GM19238 (cell line): ENCODE results near the gene TEX44.
"Not testable (repeated sequence)": the region's sequence is repeated elsewhere in the genome, so short reads cannot be mapped to it uniquely, and the experiment has no call there.

Source experiments
- DNase-seq: peaks from one replicate; pipeline ENCODE4 v3.0.0; 2011; ENCODE audit warnings: low spot score; ENCODE audit not compliant: insufficient read length

The TEX44 gene

GRCh38 chr2:231592636-231593145 is at the start of gene TEX44:
Gene TEX44, plus strand, starts transcription at chr2:231592864. Its CDS starts 88 bp downstream, at chr2:231592952.
- no peak for DNase-seq

- peak; percentile 78 for DNase-seq
Measured at GRCh38 chr2:231545105-231545902, 47.4 kb upstream of the TEX44 start.

- DNase-seq = no peak
Measured at GRCh38 chr2:231546014-231546715, 46.5 kb upstream of the TEX44 start.

GRCh38 chr2:231547315-231548110 is 45.2 kb upstream of the TEX44 start:
- DNase-seq = no peak

- DNase-seq = no peak
Measured at GRCh38 chr2:231548752-231549151, 43.9 kb upstream of the TEX44 start.

- DNase-seq = no peak
Measured at GRCh38 chr2:231549446-231550239, 43.0 kb upstream of the TEX44 start.

GRCh38 chr2:231552752-231553151 is 39.9 kb upstream of the TEX44 start:
- DNase-seq = no peak

- DNase-seq = no peak
Measured at GRCh38 chr2:231554327-231554726, 38.3 kb upstream of the TEX44 start.

- no peak for DNase-seq
Measured at GRCh38 chr2:231554748-231555545, 37.7 kb upstream of the TEX44 start.

GRCh38 chr2:231556496-231556895 is 36.2 kb upstream of the TEX44 start:
- not testable (repeated sequence) for DNase-seq

- DNase-seq = no peak
Measured at GRCh38 chr2:231556981-231557380, 35.7 kb upstream of the TEX44 start.

GRCh38 chr2:231557571-231558217 is 35.0 kb upstream of the TEX44 start:
- peak; percentile 71 for DNase-seq

- peak; percentile 39 for DNase-seq
Measured at GRCh38 chr2:231563378-231563961, 29.2 kb upstream of the TEX44 start.

- DNase-seq = no peak
Measured at GRCh38 chr2:231565887-231566594, 26.6 kb upstream of the TEX44 start.

GRCh38 chr2:231567159-231567558 is 25.5 kb upstream of the TEX44 start:
- no peak for DNase-seq

- DNase-seq = no peak
Measured at GRCh38 chr2:231568098-231568784, 24.4 kb upstream of the TEX44 start.

GRCh38 chr2:231568785-231569435 is 23.8 kb upstream of the TEX44 start:
- DNase-seq = no peak
